OCI-LY1 (cell line): ENCODE results near the gene ADAM20.

Experiments used
- H2AFZ ChIP-seq: fragments of 200-600 bp; sonication (generic), shearing (Covaris generic); 2 replicates; pipeline ENCODE4 v1.6.0; 2014; ENCODE audit warnings: antibody characterized with exemption, mild to moderate bottlenecking, low read length
- H3F3A ChIP-seq: fragments of 200-600 bp; sonication (generic), shearing (Covaris generic); 2 replicates; pipeline ENCODE4 v1.6.0; 2014; ENCODE audit warnings: mild to moderate bottlenecking, antibody characterized with exemption, low read length, moderate library complexity; ENCODE audit not compliant: insufficient read depth
- H3K27ac ChIP-seq: fragments of 200-600 bp; sonication (generic); 2 replicates; pipeline ENCODE4 v1.5.1; 2014; ENCODE audit warnings: low read length, mixed run types, mild to moderate bottlenecking, low read depth; ENCODE audit not compliant: poor library complexity, severe bottlenecking
- H3K27me3 ChIP-seq: fragments of 200-600 bp; sonication (generic); 2 replicates; pipeline ENCODE4 v1.6.0; 2014; ENCODE audit warnings: antibody characterized with exemption, mild to moderate bottlenecking, low read length, moderate library complexity; ENCODE audit not compliant: insufficient read depth
- H3K36me3 ChIP-seq: fragments of 200-600 bp; sonication (generic); 2 replicates; pipeline ENCODE4 v1.6.1; 2014; ENCODE audit warnings: mild to moderate bottlenecking, antibody characterized with exemption, low read length, moderate library complexity, mixed read lengths; ENCODE audit not compliant: insufficient read depth
- H3K4me1 ChIP-seq: fragments of 200-600 bp; sonication (generic); 2 replicates; pipeline ENCODE4 v1.5.1; 2014; ENCODE audit warnings: mild to moderate bottlenecking, low read length, moderate library complexity; ENCODE audit not compliant: insufficient read depth, severe bottlenecking
- H3K4me2 ChIP-seq: fragments of 200-600 bp; sonication (generic), shearing (Covaris generic); 2 replicates; pipeline ENCODE4 v1.6.1; 2014; ENCODE audit warnings: low read length
- H3K4me3 ChIP-seq: fragments of 200-600 bp; sonication (generic); 2 replicates; pipeline ENCODE4 v1.5.1; 2014; ENCODE audit warnings: low read length, low read depth, mild to moderate bottlenecking, mixed read lengths; ENCODE audit not compliant: poor library complexity, severe bottlenecking
- H3K79me2 ChIP-seq: fragments of 200-600 bp; shearing (Covaris generic); 2 replicates; pipeline ENCODE4 v1.6.1; 2016; ENCODE audit warnings: mixed run types, low read length, mixed read lengths; ENCODE audit not compliant: insufficient read depth
- H3K9ac ChIP-seq: fragments of 200-600 bp; sonication (generic), shearing (Covaris generic); 2 replicates; pipeline ENCODE4 v1.6.1; 2014; ENCODE audit warnings: mild to moderate bottlenecking, low read length, mixed read lengths
- H3K9me2 ChIP-seq: fragments of 200-600 bp; sonication (generic), shearing (Covaris generic); 2 replicates; pipeline ENCODE4 v1.6.1; 2014; ENCODE audit warnings: low read depth, mild to moderate bottlenecking, low read length, mixed read lengths
- H3K9me3 ChIP-seq: fragments of 200-600 bp; shearing (Covaris generic); 2 replicates; pipeline ENCODE4 v1.6.1; 2014; ENCODE audit warnings: low read length, mixed read lengths
- H4K20me1 ChIP-seq: fragments of 200-600 bp; sonication (generic), shearing (Covaris generic); 2 replicates; pipeline ENCODE4 v1.6.0; 2016; ENCODE audit warnings: mild to moderate bottlenecking, low read length; ENCODE audit not compliant: insufficient read depth
- EZH2 ChIP-seq: fragments of 200-600 bp; sonication (generic), shearing (Covaris generic); IDR thresholded peaks from 2 replicates; pipeline ENCODE4 v1.8.0; 2017; ENCODE audit warnings: borderline replicate concordance, mixed run types, mild to moderate bottlenecking, antibody characterized with exemption, low read length, moderate library complexity, mixed read lengths
- TF ChIP-seq, protein P1 (sequence below): fragments of 200-600 bp; sonication (generic), shearing (Covaris generic); IDR thresholded peaks from 2 replicates; pipeline ENCODE4 v1.5.1; 2017; ENCODE audit warnings: mild to moderate bottlenecking, antibody characterized with exemption, low read length, moderate library complexity, mixed read lengths

The ADAM20 gene

DNA sequence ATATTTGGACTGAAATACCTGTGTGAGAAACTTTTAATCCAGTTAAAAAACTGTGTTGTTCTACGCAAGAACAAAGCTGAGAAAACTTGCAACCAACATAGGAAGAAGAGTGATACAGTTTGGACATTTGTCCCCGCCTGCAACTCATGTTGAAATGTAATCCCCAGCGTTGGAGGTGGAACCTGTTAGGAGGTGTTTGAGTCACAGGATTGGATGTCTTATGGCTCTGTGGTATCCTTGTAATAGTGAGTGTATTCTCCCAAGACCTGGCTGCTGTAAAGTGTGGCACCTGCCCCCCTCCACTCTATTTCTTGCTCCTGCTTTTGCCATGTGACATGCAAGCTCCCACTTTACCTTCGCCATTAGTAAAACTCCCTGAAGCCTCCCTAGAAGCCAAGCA, 28.6 kb upstream of the ADAM20 start:
- Histone ChIP-seq H2AFZ (no peak overlapping the region), H3K36me3 (peaks cover 41% of the 10 kb centered on the region), H3F3A (no peaks in the 10 kb centered on the region), H3K4me3 (no peak overlapping the region), H3K9ac (no peak overlapping the region), H3K9me2 (no peaks in the 10 kb centered on the region), H3K79me2 (no peaks in the 10 kb centered on the region), H3K4me1 (no peaks in the 10 kb centered on the region), H3K9me3 (peaks cover 11% of the 10 kb centered on the region; the same call in 1 of the 2 replicates), H3K27me3 (no peaks in the 10 kb centered on the region), H3K27ac (no peak overlapping the region), H3K4me2 (no peak overlapping the region), H4K20me1 (no peaks in the 10 kb centered on the region)
- no peak for TF ChIP-seq EZH2
- TF ChIP-seq, protein P1, sequence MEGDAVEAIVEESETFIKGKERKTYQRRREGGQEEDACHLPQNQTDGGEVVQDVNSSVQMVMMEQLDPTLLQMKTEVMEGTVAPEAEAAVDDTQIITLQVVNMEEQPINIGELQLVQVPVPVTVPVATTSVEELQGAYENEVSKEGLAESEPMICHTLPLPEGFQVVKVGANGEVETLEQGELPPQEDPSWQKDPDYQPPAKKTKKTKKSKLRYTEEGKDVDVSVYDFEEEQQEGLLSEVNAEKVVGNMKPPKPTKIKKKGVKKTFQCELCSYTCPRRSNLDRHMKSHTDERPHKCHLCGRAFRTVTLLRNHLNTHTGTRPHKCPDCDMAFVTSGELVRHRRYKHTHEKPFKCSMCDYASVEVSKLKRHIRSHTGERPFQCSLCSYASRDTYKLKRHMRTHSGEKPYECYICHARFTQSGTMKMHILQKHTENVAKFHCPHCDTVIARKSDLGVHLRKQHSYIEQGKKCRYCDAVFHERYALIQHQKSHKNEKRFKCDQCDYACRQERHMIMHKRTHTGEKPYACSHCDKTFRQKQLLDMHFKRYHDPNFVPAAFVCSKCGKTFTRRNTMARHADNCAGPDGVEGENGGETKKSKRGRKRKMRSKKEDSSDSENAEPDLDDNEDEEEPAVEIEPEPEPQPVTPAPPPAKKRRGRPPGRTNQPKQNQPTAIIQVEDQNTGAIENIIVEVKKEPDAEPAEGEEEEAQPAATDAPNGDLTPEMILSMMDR = no peak

DNA sequence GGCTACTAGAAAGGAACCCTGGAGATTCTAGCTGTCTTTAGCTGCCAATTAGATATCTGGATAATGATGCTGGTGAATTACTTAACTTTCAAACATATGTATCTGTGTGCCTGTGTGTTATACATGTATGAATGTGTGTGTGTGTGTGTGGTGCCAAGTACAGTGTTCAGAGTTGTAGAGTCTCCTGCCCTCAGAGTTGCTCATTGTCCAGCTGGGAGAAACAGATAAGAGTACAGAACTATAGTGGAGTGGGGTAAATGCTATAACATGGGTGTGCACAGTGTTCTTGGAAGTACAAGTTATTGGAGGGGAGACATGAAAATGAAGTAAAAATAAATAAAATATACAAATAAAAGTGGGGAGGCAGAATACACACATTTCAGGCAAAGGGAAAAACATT, 23.6 kb upstream of the ADAM20 start:
- Histone ChIP-seq H3K4me2 (no peak overlapping the region), H3K27me3 (no peaks in the 10 kb centered on the region), H3F3A (no peaks in the 10 kb centered on the region), H3K79me2 (no peaks in the 10 kb centered on the region), H4K20me1 (no peaks in the 10 kb centered on the region), H3K36me3 (peaks cover 12% of the 10 kb centered on the region), H3K9ac (no peak overlapping the region), H3K4me3 (no peak overlapping the region), H3K9me3 (peaks cover 5% of the 10 kb centered on the region; the same call in 1 of the 2 replicates), H3K9me2 (no peaks in the 10 kb centered on the region), H3K27ac (no peak overlapping the region), H3K4me1 (no peaks in the 10 kb centered on the region), H2AFZ (no peak overlapping the region)
- TF ChIP-seq, protein P1 = no peak
- TF ChIP-seq EZH2 = no peak

DNA sequence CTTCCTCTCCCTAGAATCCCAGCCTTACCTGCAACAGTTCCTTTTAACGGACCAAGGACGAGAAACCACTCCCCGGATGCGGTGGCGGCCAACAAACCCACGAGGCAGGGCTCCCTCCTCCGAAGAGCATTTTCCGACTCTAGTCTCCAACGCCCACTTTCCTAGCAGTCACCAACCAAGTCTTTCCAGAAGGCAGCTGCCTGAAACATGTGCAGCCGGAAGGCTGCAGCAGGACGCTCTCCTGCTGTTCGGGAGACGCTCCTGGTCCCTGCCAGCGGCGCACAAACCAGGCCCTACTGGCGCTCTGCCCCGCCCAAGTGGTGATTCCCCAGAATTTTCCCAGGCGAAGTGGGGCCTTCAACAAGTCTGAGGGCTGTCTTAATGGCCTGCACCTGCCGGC, 21.1 kb upstream of the ADAM20 start:
- no peaks in the 10 kb centered on the region for H3K27me3 ChIP-seq
- H3K79me2 ChIP-seq = no peaks in the 10 kb centered on the region
- no peak overlapping the region for H2AFZ ChIP-seq
- H3K9me2 ChIP-seq = no peaks in the 10 kb centered on the region
- H3K36me3 ChIP-seq = no peaks in the 10 kb centered on the region; the same call in 1 of the 2 replicates
- no peaks in the 10 kb centered on the region for H3K4me1 ChIP-seq
- H4K20me1 ChIP-seq = no peaks in the 10 kb centered on the region
- no peak overlapping the region for H3K4me2 ChIP-seq
- H3K9ac ChIP-seq = no peak overlapping the region
- no peak overlapping the region for H3K27ac ChIP-seq
- no peaks in the 10 kb centered on the region for H3K9me3 ChIP-seq
- H3K4me3 ChIP-seq = no peak overlapping the region
- TF ChIP-seq EZH2 = no peak
- TF ChIP-seq, protein P1 = no peak
- no peaks in the 10 kb centered on the region for H3F3A ChIP-seq
